HCT116 (cell line): Measurements from ENCODE around the gene C12orf43. TPM values are rescaled to one million over a fixed set of nuclear protein-coding genes. Genes with fewer than 3 reads are reported as not detected.

ENCODE experiments used
- ATAC-seq: fragments of 200-7000 bp; cut with Tn5 transposase; 2 replicates; pipeline ENCODE4 v1.9.1; 2020; ENCODE audit warnings: mild to moderate bottlenecking, moderate library complexity
- BruUV-seq: library from RNA; stranded (reverse); fragments of 400-500 nt; replicated peaks from 2 replicates; lab custom pipeline; 2021; lab: Mats Ljungman, UMichigan
- CTCF ChIA-PET: fragments of 300-600 bp; sonication (Branson Sonifier 250); formaldehyde crosslinking; loops from one replicate; lab custom pipeline; 2021; ENCODE audit warnings: antibody characterized with exemption; lab: Charles Lee
- POLR2A ChIA-PET: fragments of 300-600, 350-600 bp; sonication (Branson Sonifier 250); formaldehyde crosslinking; loops from one replicate; lab custom pipeline; 2021; ENCODE audit warnings: antibody characterized with exemption; lab: Charles Lee
- RAD21 ChIA-PET, 2 experiments: fragments of 300-600 bp; sonication (Branson Sonifier 250); formaldehyde crosslinking; loops; one replicate each; lab custom pipeline; 2023; ENCODE audit warnings: low total read pairs in 2 of 2; ENCODE audit not compliant: uncharacterized antibody in 2 of 2, unreplicated experiment in 2 of 2, low non-redundant PET in 1 of 2; lab: Charles Lee
- DNase-seq: peaks from one replicate; pipeline ENCODE4 v3.0.0-alpha.2; 2010; ENCODE audit warnings: low read depth, low spot score
- H2AFZ ChIP-seq: fragments of 200-600 bp; shearing (Covaris generic), sonication (generic); 2 replicates; pipeline ENCODE4 v1.6.1; 2017; ENCODE audit warnings: low read depth, mixed run types, mixed read lengths, antibody characterized with exemption, low read length; ENCODE audit not compliant: poor library complexity, severe bottlenecking
- H3K27ac ChIP-seq: 2 replicates; pipeline ENCODE4 v1.5.1; 2012; ENCODE audit warnings: low read depth, low read length
- H3K27me3 ChIP-seq: fragments of 200-600 bp; sonication (generic); 2 replicates; pipeline ENCODE4 v1.6.1; 2016; ENCODE audit warnings: mixed run types, low read length, mixed read lengths; ENCODE audit not compliant: insufficient read depth
- H3K36me3 ChIP-seq, 2 experiments: fragments of 200-500 bp in 1 of 2; fragments of 200-600 bp in 1 of 2; sonication (Bioruptor generic) in 1 of 2; sonication (generic) in 1 of 2; 2 replicates each; pipeline versions ENCODE4 v1.5.1 to v1.6.1; 2014 to 2016; ENCODE audit warnings: low read length in 2 of 2, inconsistent platforms in 1 of 2, mixed read lengths in 1 of 2, mixed run types in 1 of 2; ENCODE audit not compliant: insufficient read depth in 2 of 2, control insufficient read depth in 1 of 2
- H3K4me1 ChIP-seq, 2 experiments: fragments of 200-600 bp in 1 of 2; sonication (generic) in 1 of 2; 2 replicates each; pipeline versions ENCODE4 v1.5.1 to v1.6.1; 2012 to 2017; ENCODE audit warnings: low read length in 2 of 2, inconsistent platforms in 1 of 2, mild to moderate bottlenecking in 1 of 2, mixed read lengths in 1 of 2, mixed run types in 1 of 2, moderate library complexity in 1 of 2; ENCODE audit not compliant: insufficient read depth in 2 of 2, control insufficient read depth in 1 of 2
- H3K4me2 ChIP-seq: fragments of 200-600 bp; sonication (generic); 2 replicates; pipeline ENCODE4 v1.6.1; 2017; ENCODE audit warnings: mixed run types, low read length, mixed read lengths
- H3K4me3 ChIP-seq, 2 experiments: fragments of 200-600 bp in 1 of 2; sonication (generic) in 1 of 2; replicated peaks in 1 of 2; 2 replicates each; pipeline ENCODE4 v1.5.1; 2011 to 2016; ENCODE audit warnings: low read length in 2 of 2, control low read depth in 1 of 2, low read depth in 1 of 2, mild to moderate bottlenecking in 1 of 2, mixed read lengths in 1 of 2, mixed run types in 1 of 2
- H3K79me2 ChIP-seq: fragments of 200-600 bp; sonication (generic); 2 replicates; pipeline ENCODE4 v1.6.1; 2017; ENCODE audit warnings: mild to moderate bottlenecking, mixed run types, low read length, moderate library complexity, mixed read lengths; ENCODE audit not compliant: insufficient read depth
- H3K9ac ChIP-seq: fragments of 200-600 bp; sonication (generic); 2 replicates; pipeline ENCODE4 v1.6.1; 2016; ENCODE audit warnings: low read length, mixed read lengths
- H3K9me2 ChIP-seq: fragments of 200-600 bp; sonication (generic), shearing (Covaris generic); 2 replicates; pipeline ENCODE4 v1.6.1; 2017; ENCODE audit warnings: mixed run types, mild to moderate bottlenecking, moderate library complexity; ENCODE audit not compliant: insufficient read depth
- H3K9me3 ChIP-seq, 2 experiments: fragments of 200-500 bp in 1 of 2; fragments of 200-600 bp in 1 of 2; sonication (Bioruptor generic) in 1 of 2; sonication (generic) in 1 of 2; 2 replicates each; pipeline ENCODE4 v1.6.1; 2014 to 2017; ENCODE audit warnings: low read length in 2 of 2, mixed read lengths in 2 of 2, inconsistent platforms in 1 of 2, low read depth in 1 of 2, mild to moderate bottlenecking in 1 of 2, mixed run types in 1 of 2, moderate library complexity in 1 of 2; ENCODE audit not compliant: control insufficient read depth in 1 of 2, insufficient read depth in 1 of 2
- H4K20me1 ChIP-seq: fragments of 200-600 bp; sonication (generic), shearing (Covaris generic); 2 replicates; pipeline ENCODE4 v1.6.1; 2017; ENCODE audit warnings: mixed run types, mild to moderate bottlenecking, moderate library complexity; ENCODE audit not compliant: insufficient read depth
- CEBPB ChIP-seq: IDR thresholded peaks from 2 replicates; pipeline ENCODE4 v1.6.1; 2012; ENCODE audit warnings: low read depth
- EZH2 ChIP-seq: fragments of 200-600 bp; sonication (generic); IDR thresholded peaks from 2 replicates; pipeline ENCODE4 v1.6.1; 2017; ENCODE audit warnings: antibody characterized with exemption, mixed run types
- SP1 ChIP-seq: IDR thresholded peaks from 2 replicates; pipeline ENCODE4 v1.6.1; 2012; ENCODE audit warnings: low read depth
- TCF7L2 ChIP-seq: IDR thresholded peaks from 2 replicates; pipeline ENCODE4 v1.7.0; 2011; ENCODE audit warnings: borderline replicate concordance, inconsistent platforms; ENCODE audit not compliant: insufficient read depth, insufficient read length; ENCODE audit errors: extremely low read depth
- intact Hi-C: fragments of 100-400 bp; cut with micrococcal nuclease; formaldehyde crosslinking; loops from 2 replicates; pipeline ENCODE4 v1.10.0; 2022
- total RNA-seq: library from RNA; stranded (reverse); gene quantifications from one replicate; pipeline ENCODE4 v1.2.1, GENCODE V29; 2021; ENCODE audit not compliant: unreplicated experiment
- TF ChIP-seq, protein P1 (sequence below): IDR thresholded peaks from 2 replicates; pipeline ENCODE4 v1.6.1; 2012
- TF ChIP-seq, protein P2 (sequence below), 3 experiments: fragments of 200-600 bp in 1 of 3; sonication (generic) in 1 of 3; IDR thresholded peaks in 2 of 3; conservative IDR thresholded peaks in 1 of 3; 2 replicates each; pipeline ENCODE4 v1.5.1; 2012 to 2017; ENCODE audit warnings: low read depth in 2 of 3, low read length in 2 of 3, antibody characterized with exemption in 1 of 3, borderline replicate concordance in 1 of 3, control low read depth in 1 of 3, mild to moderate bottlenecking in 1 of 3, mixed read lengths in 1 of 3, mixed run types in 1 of 3, moderate library complexity in 1 of 3; ENCODE audit not compliant: insufficient read depth in 1 of 3
- TF ChIP-seq, protein P3 (sequence below): IDR thresholded peaks from 2 replicates; pipeline ENCODE4 v1.6.1; 2012; ENCODE audit warnings: low read depth

C12orf43 gene
- total RNA-seq, 1 experiment from 2014 or later, result 16.2 TPM

DNA sequence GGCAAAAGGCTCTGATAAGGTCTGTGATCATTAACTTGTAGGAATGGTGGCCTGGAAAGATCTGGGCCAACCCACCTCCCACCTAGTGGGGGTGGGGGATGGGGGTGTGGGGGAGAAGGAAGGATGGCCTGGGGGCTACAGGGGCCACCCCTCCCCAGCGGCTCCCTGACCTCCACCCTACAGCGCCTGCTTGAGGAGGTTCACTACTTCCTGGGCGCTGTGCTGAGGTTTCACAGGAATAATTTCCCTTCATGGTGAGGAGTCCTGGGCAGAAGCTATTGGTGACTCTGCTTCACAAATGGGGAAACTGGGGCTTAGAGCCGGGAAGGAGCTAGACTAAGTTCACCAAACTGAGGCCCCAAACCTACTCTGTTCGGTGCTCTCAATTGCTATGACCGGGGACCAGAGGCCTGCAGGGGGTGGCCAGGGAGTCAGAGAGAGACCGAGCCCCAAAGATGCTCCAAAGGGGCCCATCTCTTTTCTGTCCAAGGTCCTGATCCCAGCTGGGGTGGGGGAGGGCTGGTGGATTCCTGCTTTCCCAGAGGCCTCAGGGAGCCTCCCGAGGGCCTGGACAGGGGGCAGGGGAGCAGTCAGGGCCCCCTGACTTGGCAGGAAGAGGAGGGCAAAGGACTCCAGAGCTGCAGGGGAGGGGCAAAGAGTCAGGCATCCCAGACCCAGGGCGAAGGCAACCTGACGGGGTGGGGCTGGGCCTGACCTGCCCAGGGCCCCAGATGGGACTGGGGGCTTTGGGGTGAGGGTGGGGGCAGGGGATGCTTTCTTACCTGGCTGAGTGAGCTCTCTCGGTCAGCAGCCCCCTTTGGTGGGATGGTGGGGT, 36.2 kb downstream of the C12orf43 start:
- no TSS peak for BruUV-seq
- H2AFZ ChIP-seq, result no peak overlapping the region
- peaks cover 0 to 6% of the 10 kb centered on the region in 2 experiments; a peak in 2 of 4 replicates for H3K4me1 ChIP-seq
- no peak overlapping the region for H3K27ac ChIP-seq
- no peaks in the 10 kb centered on the region for H3K36me3 ChIP-seq
- H3K27me3 ChIP-seq, result no peaks in the 10 kb centered on the region
- ChIA-PET RAD21 (no interaction called here), CTCF (no interaction called here), POLR2A (no interaction called here)
- no peaks in the 10 kb centered on the region for H3K79me2 ChIP-seq
- H3K9me3 ChIP-seq, result no peaks in the 10 kb centered on the region
- no peak overlapping the region for H3K4me2 ChIP-seq
- H3K4me3 ChIP-seq, result no peak overlapping the region
- no peak overlapping the region for H3K9ac ChIP-seq
- TF ChIP-seq SP1, result no peak
- no peak for TF ChIP-seq EZH2
- TF ChIP-seq, protein P1, sequence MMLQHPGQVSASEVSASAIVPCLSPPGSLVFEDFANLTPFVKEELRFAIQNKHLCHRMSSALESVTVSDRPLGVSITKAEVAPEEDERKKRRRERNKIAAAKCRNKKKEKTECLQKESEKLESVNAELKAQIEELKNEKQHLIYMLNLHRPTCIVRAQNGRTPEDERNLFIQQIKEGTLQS, result no peak
- TF ChIP-seq, protein P2, sequence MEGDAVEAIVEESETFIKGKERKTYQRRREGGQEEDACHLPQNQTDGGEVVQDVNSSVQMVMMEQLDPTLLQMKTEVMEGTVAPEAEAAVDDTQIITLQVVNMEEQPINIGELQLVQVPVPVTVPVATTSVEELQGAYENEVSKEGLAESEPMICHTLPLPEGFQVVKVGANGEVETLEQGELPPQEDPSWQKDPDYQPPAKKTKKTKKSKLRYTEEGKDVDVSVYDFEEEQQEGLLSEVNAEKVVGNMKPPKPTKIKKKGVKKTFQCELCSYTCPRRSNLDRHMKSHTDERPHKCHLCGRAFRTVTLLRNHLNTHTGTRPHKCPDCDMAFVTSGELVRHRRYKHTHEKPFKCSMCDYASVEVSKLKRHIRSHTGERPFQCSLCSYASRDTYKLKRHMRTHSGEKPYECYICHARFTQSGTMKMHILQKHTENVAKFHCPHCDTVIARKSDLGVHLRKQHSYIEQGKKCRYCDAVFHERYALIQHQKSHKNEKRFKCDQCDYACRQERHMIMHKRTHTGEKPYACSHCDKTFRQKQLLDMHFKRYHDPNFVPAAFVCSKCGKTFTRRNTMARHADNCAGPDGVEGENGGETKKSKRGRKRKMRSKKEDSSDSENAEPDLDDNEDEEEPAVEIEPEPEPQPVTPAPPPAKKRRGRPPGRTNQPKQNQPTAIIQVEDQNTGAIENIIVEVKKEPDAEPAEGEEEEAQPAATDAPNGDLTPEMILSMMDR (IDR thresholded peaks at IDR 0.05 in 2 of 3, conservative IDR thresholded peaks at IDR 0.05 in 1 of 3; ENCODE audit: borderline replicate concordance in 1 of 3, insufficient read depth in 1 of 3, low read depth in 2 of 3, low read length in 2 of 3), result no peak
- no peaks in the 10 kb centered on the region for H3K9me2 ChIP-seq
- ATAC-seq (no peak), DNase-seq (no peak)
- no peaks in the 10 kb centered on the region for H4K20me1 ChIP-seq
- intact Hi-C loops, result no loop called here

DNA sequence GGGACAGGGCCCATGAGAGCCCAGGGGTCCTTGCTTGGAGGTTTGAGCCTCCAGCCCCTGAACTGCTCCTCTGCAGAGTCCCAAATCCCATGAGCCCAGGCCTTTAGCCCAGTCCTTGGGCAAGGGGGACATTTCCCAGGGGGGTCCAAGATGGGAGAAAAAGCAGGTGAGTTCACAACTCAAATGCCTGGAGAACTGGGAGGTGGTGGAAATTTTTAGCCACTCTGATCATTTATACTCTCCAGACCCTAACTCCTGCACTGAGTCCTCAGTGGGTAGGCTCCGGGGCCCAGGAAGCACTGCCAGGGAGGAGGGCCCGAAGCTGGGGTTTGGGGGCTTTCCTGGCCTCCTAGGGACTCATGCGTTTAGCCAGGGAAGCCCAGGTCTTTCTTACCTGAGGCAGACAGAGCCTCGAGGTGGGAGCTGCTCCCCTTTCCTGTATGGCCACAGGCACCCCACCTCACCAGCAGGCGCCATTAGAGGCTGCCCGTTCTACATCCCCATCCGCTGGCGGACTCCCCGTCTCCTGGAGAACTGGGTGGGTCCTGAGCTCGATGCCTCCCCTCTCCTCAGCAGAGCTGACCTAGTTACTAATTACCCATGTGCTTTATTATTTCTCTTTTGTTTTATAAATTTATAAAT, 36.9 kb downstream of the C12orf43 start:
- no peaks in the 10 kb centered on the region for H3K9me3 ChIP-seq
- H3K36me3 ChIP-seq, result no peaks in the 10 kb centered on the region
- no peak for ATAC-seq
- H3K27ac ChIP-seq, result no peak overlapping the region
- no peaks in the 10 kb centered on the region for H3K79me2 ChIP-seq
- no TSS peak for BruUV-seq
- intact Hi-C loops, result no loop called here
- H2AFZ ChIP-seq, result no peak overlapping the region
- H3K9me2 ChIP-seq, result no peaks in the 10 kb centered on the region
- ChIA-PET POLR2A (no interaction called here), RAD21 (no interaction called here), CTCF (no interaction called here)
- no peak overlapping the region for H3K4me3 ChIP-seq
- H4K20me1 ChIP-seq, result no peaks in the 10 kb centered on the region
- no peak overlapping the region for H3K4me2 ChIP-seq
- no peak overlapping the region for H3K9ac ChIP-seq
- DNase-seq, result no peak
- H3K27me3 ChIP-seq, result no peaks in the 10 kb centered on the region
- peaks cover 0 to 4% of the 10 kb centered on the region in 2 experiments; a peak in 2 of 4 replicates for H3K4me1 ChIP-seq
- TF ChIP-seq, protein P2 (IDR thresholded peaks at IDR 0.05 in 2 of 3, conservative IDR thresholded peaks at IDR 0.05 in 1 of 3; ENCODE audit: borderline replicate concordance in 1 of 3, insufficient read depth in 1 of 3, low read depth in 2 of 3, low read length in 2 of 3), result no peak
- TF ChIP-seq CEBPB, result no peak
- TF ChIP-seq, protein P3, sequence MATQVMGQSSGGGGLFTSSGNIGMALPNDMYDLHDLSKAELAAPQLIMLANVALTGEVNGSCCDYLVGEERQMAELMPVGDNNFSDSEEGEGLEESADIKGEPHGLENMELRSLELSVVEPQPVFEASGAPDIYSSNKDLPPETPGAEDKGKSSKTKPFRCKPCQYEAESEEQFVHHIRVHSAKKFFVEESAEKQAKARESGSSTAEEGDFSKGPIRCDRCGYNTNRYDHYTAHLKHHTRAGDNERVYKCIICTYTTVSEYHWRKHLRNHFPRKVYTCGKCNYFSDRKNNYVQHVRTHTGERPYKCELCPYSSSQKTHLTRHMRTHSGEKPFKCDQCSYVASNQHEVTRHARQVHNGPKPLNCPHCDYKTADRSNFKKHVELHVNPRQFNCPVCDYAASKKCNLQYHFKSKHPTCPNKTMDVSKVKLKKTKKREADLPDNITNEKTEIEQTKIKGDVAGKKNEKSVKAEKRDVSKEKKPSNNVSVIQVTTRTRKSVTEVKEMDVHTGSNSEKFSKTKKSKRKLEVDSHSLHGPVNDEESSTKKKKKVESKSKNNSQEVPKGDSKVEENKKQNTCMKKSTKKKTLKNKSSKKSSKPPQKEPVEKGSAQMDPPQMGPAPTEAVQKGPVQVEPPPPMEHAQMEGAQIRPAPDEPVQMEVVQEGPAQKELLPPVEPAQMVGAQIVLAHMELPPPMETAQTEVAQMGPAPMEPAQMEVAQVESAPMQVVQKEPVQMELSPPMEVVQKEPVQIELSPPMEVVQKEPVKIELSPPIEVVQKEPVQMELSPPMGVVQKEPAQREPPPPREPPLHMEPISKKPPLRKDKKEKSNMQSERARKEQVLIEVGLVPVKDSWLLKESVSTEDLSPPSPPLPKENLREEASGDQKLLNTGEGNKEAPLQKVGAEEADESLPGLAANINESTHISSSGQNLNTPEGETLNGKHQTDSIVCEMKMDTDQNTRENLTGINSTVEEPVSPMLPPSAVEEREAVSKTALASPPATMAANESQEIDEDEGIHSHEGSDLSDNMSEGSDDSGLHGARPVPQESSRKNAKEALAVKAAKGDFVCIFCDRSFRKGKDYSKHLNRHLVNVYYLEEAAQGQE, result no peak
- TF ChIP-seq TCF7L2, result no peak
